Uterus (tissue), 2 donors: ENCODE measurements around the gene CHID1.

Experiments used
- POLR2A ChIP-seq, 2 donors: fragments of 450-650 bp; IDR thresholded peaks; one replicate each; pipeline ENCODE4 v1.6.1; 2016; ENCODE audit warnings: antibody characterized with exemption in 2 of 2, mild to moderate bottlenecking in 1 of 2, moderate library complexity in 1 of 2
- TF ChIP-seq, protein P1 (sequence below), 4 experiments: fragments of 200-600 bp in 2 of 4; fragments of 450-650 bp in 2 of 4; sonication (generic) in 2 of 4; IDR thresholded peaks; one replicate each; pipeline ENCODE4 v1.5.1; 2016 to 2019; ENCODE audit warnings: antibody characterized with exemption in 4 of 4, mild to moderate bottlenecking in 2 of 4, moderate library complexity in 1 of 4

DNA sequence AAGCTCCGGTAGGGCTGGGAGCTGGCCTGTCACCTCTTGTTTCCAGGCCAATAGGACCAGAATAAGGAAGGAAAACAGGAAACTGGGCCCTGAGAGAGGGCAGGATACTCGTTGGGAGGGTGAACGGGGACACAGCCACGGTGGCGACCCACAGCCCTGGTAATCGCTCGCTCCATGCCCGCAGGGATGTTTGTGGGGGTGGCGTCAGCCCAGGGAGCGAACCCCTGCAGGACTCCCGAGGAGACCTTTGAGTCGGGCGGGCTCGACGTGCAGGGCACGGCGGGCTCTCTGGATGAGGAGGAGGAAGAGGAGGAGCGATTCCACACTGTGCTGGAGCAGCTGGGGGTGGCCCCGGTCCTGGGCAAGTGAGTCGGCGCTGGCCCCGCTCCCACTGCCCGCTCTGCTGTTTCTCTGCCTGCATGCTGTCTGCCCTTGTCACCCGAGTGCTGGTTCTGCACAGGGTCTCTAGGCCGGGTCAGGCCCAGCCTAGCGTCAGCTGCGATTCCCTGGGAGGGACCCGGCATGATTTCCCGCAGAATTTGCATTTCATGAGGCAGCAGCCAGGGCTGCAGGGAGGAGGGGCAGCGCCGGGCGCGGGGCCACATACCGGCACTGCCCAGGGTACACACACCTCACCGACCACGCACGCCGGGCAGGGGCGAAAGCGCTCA lies 81.3 kb downstream of the CHID1 start:
- TF ChIP-seq, protein P1, sequence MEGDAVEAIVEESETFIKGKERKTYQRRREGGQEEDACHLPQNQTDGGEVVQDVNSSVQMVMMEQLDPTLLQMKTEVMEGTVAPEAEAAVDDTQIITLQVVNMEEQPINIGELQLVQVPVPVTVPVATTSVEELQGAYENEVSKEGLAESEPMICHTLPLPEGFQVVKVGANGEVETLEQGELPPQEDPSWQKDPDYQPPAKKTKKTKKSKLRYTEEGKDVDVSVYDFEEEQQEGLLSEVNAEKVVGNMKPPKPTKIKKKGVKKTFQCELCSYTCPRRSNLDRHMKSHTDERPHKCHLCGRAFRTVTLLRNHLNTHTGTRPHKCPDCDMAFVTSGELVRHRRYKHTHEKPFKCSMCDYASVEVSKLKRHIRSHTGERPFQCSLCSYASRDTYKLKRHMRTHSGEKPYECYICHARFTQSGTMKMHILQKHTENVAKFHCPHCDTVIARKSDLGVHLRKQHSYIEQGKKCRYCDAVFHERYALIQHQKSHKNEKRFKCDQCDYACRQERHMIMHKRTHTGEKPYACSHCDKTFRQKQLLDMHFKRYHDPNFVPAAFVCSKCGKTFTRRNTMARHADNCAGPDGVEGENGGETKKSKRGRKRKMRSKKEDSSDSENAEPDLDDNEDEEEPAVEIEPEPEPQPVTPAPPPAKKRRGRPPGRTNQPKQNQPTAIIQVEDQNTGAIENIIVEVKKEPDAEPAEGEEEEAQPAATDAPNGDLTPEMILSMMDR (IDR thresholded peaks at IDR 0.05), result no peak
- TF ChIP-seq POLR2A (IDR thresholded peaks at IDR 0.05), result no peak
